ENCODE measurements around the gene GRK5.

Gene GRK5

DNA sequence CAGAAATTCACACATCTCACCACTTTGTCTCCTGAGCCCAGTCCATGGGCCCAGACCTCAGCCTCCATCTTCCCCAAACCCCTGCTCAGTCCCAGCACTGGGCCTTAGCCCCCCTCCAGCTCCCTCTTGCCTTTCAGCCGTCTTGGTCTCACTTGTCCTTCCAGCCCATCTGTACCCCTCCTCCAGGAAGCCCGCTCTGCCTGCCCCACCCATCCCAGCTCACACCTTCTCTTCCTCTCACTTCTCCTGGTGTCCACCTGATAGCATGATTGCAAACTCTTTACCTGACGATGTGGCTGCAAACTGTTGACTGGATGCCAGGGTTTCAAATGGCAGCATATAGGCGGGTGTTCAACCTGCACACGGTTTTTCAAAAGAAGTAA lies 238.6 kb downstream of the GRK5 start:
- TF ChIP-seq ZNF274 (IDR thresholded peaks at IDR 0.05; ENCODE audit: low read depth, low read length) = no peak
- no peak overlapping the region for H3K4me3 ChIP-seq (ENCODE audit: low read length)

DNA sequence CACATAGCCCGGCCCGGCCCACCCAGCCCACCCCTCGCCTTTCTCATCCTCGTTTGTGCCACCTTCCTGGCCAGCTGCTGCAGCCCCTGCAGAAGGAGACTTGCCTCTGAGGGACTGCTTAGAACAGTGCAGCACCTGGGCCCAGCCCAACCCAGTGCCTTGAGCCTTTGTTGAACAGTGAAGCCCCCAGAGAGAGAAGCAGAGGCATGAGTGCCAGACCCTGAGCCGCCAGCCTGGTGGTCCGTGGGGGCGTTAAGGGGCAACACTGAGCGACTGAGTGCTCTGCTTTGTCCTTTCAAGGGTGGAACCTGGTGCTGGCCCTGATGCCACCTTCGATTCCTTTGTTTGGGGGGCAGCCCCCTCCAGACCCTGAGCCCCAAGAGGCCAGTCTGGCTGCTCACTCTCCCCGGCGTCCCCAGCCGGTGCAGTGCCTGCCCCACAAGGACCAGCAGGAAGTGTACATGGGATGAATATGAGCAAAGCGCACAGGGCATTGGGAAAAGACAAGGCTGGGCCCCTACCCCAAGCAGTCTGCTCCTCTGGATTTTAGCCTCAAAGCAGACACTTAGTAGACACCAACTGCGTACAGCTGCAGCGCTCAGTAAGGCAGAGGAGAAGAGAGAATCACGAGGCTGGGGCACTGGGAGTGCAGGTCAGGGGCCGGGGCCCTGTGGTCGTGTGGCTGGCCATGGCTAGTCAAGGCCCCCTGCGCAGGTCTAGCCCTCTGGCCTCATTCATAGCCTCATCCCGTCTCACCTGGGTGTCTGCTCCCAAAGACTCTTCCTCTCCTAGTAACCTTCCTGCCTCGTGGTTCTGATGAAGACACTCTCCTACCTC lies 239.3 kb downstream of the GRK5 start:
- H3K4me3 ChIP-seq (ENCODE audit: low read length) = no peak overlapping the region
- TF ChIP-seq ZNF274 (IDR thresholded peaks at IDR 0.05; ENCODE audit: low read depth, low read length) = no peak

DNA sequence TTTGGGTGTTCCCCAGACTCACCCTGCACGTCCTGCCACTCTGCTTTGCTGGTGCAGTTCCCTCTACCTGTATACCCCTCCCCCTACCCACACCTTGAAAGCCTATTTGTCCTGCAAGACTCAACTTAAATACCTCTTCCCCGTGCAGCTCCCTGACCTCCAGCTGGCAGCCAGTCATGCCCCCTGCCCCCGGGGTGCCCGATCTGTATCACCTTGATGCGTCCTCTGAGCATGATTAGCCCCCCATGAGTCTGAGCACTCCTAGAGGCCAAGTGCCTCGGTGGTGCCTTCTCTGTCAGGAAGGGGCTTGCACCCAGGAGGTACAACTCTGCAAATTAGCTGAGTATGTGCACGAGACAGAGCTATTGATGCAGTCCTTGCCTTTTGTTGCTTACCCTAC lies 240.1 kb downstream of the GRK5 start:
- TF ChIP-seq ZNF274 (IDR thresholded peaks at IDR 0.05; ENCODE audit: low read depth, low read length) = no peak
- no peak overlapping the region for H3K4me3 ChIP-seq (ENCODE audit: low read length)

DNA sequence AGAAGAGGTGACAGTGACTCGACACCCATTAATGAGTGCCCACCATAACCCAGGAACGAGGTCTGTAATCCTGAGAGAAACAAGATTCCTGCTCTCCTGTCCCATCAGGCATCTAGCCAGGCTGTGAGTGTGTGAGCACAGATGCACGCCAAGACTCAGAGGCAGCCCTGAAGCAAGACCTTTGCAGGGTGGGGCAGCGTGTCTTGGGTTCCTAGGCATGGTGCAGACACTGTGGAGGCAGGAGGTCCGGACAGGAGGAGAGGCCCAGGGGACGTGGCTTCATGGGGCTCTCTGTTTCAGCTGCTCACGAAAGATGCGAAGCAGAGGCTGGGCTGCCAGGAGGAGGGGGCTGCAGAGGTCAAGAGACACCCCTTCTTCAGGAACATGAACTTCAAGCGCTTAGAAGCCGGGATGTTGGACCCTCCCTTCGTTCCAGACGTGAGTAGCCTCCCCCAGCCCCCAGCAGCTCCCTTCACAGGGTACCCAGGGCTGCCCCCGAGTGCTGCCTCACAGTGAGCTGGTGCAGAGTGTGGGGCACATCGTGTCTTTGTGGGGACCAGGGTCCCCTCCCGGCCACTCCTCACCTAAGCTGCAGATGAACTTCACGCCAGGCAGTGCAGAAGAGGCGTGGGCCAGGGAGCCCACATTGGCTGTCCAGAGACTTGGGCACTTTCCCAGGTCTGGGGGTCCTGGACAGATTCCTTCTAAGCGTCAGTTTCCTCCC lies 240.6 kb downstream of the GRK5 start:
- H3K4me3 ChIP-seq (ENCODE audit: low read length) = no peak overlapping the region

DNA sequence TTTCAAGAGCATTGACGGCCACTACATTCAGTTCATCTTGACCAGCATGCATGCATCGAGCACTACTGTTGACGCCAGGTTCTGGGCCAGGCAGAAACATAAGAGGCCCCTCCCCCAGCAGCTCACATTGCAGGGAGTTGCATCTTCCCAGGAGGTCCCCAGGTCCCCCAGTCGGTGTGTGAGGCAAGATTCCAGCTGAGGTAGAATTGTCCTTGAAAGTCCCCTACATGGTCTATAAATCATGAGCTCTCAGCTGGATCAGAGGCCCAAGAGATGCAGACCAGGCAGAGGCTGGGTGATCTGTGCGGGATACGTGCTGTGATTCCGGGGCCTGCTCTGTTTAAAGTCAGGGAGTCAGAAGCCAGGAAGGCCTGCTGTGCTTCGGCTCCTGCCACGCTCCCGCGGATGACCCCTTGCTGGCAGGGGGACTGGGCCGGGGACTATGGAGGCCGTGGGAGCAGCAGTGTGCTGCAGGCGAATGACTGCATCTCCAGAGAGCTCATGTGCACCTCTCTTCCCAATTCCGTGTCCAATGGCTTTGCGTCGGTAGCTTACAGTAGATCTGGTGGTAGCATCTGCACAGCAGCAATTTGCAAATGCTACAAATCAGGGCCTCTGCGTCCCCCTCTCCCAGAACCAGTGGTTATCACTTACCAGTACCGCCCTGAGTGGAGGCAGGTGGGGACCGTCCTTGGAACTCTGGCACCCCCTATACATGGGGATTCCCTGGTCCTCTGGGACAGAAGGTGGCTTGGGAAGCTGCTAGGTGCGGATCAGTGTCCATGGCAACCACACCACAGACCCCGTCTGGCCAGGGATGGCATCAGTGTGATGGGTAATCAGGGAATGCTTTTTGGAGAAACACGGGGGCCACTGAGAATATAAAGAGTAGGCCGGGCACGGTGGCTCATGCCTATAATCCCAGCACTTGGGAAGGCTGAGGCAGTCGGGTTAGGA lies 241.5 kb downstream of the GRK5 start:
- no peak for TF ChIP-seq ZNF274 (IDR thresholded peaks at IDR 0.05; ENCODE audit: low read depth, low read length)

More for the DNA sequence above, 240.6 kb downstream of the GRK5 start:
- no peak for TF ChIP-seq ZNF274 (IDR thresholded peaks at IDR 0.05; ENCODE audit: low read depth, low read length)

DNA sequence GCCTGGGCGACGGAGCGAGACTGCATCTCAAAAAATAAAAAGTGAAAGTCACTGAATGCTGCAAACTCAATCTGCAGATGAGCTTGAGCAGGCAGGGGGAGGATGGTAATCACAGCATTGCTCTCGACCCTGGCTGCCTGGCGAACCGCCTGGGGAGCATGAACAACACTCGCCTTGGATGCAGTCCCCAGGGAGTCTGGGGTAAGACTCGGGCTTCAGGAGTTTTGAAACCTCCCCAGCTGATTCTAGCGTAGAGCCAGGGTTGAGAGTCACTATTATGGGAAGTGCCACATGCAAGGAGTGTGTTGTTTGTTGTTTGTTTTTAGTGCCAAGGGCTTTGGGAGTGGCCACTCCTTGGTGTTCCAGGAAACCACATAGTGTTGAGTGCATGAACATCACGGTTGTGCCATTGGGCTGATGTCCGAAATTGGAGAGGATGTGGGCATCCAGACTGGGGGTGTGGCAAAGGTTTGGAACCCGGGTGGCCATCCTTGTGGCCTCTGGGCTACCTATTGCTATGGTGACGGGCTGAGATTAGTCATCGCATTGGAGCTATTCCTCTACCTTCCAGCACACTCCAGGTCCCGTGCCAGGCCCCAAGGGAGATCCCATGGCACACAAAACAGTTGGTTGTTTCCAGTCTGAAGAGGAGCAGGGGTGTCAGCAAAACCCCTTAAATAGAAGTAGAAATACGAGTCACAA lies 242.5 kb downstream of the GRK5 start:
- H3K4me3 ChIP-seq (ENCODE audit: low read length) = no peak overlapping the region
- TF ChIP-seq ZNF274 (IDR thresholded peaks at IDR 0.05; ENCODE audit: low read depth, low read length) = no peak

More for the DNA sequence above, 241.5 kb downstream of the GRK5 start:
- no peak overlapping the region for H3K4me3 ChIP-seq (ENCODE audit: low read length)

DNA sequence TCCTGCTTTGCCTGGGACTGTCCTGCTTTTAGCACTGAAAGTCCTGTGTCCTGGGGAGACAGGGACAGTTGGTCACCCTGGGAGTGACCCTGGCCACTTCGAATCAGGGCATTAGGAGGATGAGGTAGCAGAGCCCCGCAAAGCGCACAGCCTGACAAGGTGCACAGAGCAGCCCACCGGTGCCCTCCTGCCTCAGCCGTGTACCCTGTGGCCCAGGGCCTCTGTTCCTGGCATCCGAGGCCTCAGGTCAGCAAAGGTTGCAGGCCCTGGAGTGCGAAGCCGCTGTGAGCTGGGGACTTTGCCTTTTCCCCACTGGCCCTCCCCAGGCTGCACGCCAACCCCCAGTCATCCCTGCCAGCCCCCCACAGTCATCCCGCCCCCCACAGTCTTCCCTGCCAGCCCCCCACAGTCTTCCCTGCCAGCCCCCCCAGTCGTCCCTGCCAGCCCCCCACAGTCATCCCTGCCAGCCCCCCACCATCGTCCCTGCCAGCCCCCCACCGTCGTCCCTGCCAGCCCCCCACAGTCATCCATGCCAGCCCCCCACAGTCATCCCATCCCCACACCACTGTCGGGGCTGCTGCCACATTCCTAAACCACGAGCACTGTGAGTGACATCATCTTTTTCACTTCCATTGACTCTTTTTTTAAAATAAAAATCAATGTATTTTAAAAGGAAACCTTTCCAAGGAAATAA lies 243.4 kb downstream of the GRK5 start:
- TF ChIP-seq ZNF274 (IDR thresholded peaks at IDR 0.05; ENCODE audit: low read depth, low read length) = no peak
- H3K4me3 ChIP-seq (ENCODE audit: low read length) = no peak overlapping the region

DNA sequence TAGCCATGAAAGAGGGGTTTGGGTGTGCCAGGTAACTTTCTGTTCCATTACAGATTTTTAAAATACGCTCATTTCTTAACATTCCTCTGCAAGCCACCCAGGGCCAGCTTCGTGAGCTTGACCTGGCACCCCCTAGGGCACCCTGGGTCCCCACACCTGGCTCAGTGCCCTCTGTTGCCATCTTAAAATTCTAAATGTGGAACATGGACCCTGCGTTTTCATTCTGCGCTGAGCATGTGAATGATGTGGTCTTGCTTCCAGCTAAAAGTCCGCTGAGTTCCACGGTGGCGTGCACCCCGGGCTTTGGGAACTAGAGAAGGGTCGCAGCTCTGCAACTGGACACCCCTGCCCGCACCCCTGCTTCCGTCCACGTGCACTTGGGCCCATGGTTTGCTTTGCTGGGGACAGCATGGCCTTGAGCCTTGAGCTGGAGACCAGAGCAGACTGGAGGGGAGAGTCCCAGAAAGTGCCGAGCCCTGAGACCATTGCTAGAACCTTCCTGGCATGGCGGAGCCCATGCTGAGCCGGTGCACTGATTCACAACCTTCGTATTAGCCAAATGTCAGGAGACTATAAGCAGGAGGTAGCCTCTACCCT lies 244.0 kb downstream of the GRK5 start:
- H3K4me3 ChIP-seq (ENCODE audit: low read length) = no peak overlapping the region
- TF ChIP-seq ZNF274 (IDR thresholded peaks at IDR 0.05; ENCODE audit: low read depth, low read length) = no peak

DNA sequence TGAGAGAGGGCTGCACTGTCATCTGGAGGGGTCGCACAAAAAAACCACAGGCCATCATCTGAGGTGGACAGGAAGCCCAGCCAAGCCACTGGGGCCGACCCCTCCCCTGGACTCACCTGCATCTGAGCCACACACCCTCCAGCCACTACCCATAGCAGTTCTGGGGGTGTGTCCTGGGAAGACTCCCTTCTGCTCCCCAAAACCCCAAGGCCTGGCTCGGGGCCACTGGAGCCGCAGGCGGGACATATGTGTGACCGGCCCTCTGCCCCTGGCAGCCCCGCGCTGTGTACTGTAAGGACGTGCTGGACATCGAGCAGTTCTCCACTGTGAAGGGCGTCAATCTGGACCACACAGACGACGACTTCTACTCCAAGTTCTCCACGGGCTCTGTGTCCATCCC lies 245.0 kb downstream of the GRK5 start:
- TF ChIP-seq ZNF274 (IDR thresholded peaks at IDR 0.05; ENCODE audit: low read depth, low read length) = no peak

DNA sequence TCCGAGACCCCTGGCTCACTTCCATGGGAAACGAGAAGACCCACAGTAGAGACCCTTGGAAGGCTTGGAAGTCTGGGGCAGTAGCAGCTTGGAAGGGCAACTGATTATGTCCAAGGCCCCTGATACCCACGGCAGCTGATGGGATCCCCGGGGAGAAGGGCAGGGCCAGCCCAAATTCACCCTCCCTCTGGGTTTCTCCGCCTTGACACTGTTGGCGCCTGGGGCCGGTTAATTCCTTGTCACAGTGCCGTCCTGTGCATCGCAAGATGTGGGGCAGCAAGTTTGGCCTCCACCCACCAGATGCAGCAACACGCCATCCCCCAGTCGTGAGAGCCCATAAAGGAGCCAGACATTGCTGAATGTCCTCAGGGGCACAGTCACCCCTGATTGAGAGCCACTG lies 245.9 kb downstream of the GRK5 start:
- H3K4me3 ChIP-seq (ENCODE audit: low read length) = no peak overlapping the region
- TF ChIP-seq ZNF274 (IDR thresholded peaks at IDR 0.05; ENCODE audit: low read depth, low read length) = no peak

More for the DNA sequence above, 245.0 kb downstream of the GRK5 start:
- no peak overlapping the region for H3K4me3 ChIP-seq (ENCODE audit: low read length)

DNA sequence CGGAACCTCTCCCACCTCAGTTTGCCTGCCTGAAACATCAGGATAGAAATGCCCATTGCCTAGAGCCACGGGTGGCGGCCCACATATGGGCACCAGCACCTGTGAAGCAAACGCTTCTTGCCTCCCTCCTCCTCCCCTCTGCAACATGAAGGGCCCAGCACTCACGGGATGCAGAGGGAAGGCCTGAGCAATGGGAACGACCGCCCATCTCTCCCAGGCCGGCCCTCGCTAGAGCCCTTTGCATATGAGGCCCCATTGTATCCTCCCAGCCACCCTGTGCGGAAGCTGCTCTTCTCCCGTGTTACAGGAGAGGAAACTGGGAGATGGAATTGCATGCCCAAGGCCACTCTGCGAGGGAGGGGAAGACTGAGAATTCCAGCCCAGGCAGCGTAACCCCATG lies 246.9 kb downstream of the GRK5 start:
- no peak overlapping the region for H3K4me3 ChIP-seq (ENCODE audit: low read length)
- no peak for TF ChIP-seq ZNF274 (IDR thresholded peaks at IDR 0.05; ENCODE audit: low read depth, low read length)

DNA sequence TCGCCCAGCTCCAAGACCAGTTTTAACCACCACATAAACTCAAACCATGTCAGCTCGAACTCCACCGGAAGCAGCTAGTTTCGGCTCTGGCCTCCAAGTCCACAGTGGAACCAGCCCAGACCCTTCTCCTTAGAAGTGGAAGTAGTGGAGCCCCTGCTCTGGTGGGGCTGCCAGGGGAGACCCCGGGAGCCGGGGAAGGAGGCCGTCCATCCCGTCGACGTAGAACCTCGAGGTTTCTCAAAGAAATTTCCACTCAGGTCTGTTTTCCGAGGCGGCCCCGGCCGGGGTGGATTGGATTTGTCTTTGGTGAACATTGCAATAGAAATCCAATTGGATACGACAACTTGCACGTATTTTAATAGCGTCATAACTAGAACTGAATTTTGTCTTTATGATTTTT lies 247.6 kb downstream of the GRK5 start:
- no peak for TF ChIP-seq ZNF274 (IDR thresholded peaks at IDR 0.05; ENCODE audit: low read depth, low read length)
- no peak overlapping the region for H3K4me3 ChIP-seq (ENCODE audit: low read length)

Data from GM08714 (cell line).